Stimulated activated CD4-positive, alpha-beta T cell treated with anti-CD3 and anti-CD28 coated beads, Interleukin-1b, Interleukin-23, amount 100 ng/mL, for 24 hours (primary cell): ENCODE results near the gene MIDN.

ENCODE experiments used
- DNase-seq, 4 experiments: peaks; one replicate each; pipeline ENCODE4 v3.0.0-alpha.2; 2020; ENCODE audit warnings: low read depth in 4 of 4, low spot score in 1 of 4

The MIDN gene

DNA sequence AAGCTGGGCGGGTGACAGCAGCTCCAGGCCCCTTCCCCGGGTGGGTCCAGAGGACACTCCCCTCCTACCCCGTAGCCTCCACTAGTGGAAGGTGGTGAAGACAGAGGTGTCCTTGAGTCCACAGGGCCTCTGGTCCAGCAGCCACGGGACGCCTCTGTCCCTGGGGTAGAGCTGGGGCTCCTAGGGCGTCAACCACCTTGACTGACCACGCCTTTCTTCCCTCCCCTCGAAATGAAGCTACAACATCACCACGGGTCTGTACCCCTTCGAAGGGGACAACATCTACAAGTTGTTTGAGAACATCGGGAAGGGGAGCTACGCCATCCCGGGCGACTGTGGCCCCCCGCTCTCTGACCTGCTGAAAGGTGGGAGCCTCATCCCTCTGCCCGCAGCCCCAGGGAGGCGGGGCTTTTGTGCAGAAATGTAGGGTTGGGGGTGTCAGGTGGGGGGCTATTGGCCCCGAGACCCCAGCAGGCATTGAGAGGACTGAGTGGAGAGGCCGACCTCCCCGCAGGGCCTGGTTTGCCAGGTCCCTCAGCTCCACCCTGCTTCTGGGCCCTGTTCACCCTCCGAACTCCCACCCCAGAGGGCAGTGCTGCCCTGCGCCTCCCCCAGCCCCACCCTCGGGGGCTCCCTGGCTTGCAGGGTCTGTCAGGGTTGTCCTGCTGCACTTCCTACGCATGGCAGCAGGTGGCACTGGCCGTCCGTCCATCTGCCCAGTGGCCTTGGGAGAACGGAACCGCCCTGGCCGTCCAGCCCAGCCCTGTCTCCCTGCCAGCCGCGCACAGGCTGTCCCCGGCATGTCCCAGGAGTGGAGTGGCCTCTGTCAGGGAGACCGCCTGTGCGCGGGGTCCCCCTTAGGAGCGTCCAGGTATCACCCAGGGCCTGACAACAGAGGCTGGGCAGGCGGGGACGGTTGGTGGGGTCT lies 27.1 kb upstream of the MIDN start:
- DNase-seq, result no peak

DNA sequence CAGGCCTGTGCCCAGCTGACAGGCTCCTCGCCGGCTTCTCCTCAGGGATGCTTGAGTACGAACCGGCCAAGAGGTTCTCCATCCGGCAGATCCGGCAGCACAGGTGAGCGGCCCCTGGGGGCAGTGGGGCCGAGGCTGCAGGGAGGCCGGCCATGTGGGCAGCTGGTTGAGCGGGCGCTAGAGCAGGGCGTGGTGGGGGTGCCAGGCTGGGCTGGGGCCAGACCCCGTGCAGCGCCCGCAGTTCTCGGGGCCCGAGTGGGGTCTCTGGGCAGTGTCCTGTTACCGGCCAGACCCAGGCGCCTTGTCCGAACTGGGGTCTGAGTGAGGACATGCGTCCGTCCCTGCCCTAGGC lies 26.5 kb upstream of the MIDN start:
- no peak for DNase-seq

DNA sequence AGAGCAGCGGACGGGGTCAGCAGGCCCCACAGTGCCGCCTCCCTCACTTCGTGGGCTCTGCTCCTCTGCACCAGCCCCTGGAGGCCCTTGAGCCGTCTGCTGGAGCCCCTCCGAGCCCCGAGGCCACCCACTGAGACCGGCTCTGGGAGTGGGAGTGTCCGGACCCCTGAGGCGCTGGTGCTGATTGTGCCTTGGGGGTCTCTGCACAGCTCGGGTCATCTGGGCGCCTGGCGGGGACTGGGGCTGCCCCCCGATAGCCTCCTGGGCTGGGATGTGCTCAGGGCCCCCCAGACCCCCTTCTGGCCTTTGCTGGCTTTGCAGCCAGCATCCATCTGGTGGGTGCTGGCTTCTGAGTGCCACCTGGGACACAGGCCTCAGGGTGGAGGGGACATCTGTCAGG lies 26.0 kb upstream of the MIDN start:
- DNase-seq, result no peak

DNA sequence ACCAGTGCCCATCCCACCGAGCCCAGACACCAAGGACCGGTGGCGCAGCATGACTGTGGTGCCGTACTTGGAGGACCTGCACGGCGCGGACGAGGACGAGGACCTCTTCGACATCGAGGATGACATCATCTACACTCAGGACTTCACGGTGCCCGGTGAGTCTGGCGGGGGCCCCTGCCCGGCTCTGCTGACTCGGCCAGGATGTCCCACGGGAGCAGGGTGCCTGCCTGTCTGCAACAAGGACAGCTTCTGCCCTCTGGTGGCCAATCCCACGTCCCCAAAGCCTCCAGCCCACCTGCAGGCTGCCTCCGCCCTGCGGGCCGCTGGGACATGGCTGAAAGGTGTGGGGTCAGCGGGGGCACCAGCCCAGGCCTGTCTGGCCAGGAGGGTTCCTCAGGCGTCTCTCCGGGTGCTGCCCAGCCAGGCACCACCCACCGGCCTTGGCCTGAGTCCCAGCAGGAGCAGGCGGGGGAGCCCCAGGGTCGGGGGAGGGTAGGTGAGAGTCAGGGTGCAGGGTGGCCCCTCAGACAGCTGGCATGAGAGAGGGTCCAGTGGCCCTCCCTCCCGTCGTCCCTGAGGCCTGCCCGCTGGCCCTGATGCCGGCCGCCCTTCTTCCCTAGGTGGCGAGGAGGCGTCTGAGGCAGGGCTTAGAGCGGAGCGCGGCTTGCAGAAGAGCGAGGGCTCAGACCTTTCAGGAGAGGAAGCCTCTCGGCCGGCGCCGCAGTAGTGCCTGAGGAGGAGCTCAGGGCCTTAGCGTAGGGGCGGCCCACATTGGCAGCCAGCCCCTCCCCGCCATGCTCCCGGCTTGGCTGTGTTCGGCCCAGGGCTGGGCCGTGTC lies 25.1 kb upstream of the MIDN start:
- no peak for DNase-seq

DNA sequence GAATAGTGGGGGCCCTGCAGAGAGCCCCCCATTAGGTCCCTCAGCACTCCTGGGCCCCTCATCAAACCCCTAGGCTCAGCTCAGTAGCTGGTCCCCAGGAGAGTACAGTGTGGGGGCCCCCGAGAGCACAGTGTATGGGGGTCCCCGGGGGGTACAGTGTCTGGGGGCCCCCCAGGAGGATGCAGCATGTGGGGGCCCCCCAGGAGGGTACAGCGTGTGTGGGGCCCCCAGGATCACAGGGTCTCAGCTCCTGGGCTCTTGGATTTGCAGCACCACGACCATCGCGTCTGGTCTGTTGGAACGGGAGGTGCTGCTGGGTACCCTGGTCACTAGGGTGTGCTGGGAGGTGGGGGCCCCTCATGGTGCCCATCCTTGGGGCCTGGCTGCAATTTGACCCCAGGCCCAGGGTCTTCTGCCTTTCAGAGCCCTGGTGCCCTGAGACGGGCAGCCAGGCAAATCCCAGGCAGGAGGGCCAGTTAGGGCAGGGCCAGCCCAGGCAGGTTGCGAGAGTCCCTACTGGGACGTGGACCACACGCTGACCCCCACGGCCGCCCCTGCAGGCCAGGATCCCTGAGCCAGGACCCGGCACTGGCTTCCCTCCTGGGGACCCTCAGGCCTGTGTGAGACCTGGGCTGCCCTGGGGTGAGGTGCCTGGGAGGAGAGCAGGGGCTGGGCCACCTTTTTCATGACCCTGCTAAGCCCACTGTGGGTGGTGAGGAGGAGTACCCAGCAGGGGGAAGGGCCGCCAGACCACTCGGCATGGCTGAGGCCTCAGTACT lies 24.1 kb upstream of the MIDN start:
- no peak for DNase-seq

DNA sequence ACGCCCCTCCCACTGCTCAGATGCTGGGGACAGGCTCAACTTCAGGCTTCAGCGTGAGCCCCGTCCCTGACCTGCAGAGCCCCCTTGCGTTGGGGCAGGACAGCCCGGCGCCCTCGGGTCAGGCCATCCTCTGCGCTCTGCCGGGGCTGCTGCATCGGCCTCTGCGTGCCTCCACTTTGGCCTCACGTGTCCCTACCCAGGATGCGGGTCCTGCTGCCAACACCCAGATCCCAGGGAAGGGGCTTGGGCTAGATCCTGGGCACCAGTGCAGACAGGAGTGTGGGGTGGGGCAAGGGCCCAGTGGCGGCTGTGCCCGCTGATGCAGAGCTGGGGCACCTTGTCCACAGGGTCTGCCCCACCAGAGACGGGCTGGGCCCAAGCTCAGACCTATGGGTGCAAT lies 23.5 kb upstream of the MIDN start:
- DNase-seq, result no peak

DNA sequence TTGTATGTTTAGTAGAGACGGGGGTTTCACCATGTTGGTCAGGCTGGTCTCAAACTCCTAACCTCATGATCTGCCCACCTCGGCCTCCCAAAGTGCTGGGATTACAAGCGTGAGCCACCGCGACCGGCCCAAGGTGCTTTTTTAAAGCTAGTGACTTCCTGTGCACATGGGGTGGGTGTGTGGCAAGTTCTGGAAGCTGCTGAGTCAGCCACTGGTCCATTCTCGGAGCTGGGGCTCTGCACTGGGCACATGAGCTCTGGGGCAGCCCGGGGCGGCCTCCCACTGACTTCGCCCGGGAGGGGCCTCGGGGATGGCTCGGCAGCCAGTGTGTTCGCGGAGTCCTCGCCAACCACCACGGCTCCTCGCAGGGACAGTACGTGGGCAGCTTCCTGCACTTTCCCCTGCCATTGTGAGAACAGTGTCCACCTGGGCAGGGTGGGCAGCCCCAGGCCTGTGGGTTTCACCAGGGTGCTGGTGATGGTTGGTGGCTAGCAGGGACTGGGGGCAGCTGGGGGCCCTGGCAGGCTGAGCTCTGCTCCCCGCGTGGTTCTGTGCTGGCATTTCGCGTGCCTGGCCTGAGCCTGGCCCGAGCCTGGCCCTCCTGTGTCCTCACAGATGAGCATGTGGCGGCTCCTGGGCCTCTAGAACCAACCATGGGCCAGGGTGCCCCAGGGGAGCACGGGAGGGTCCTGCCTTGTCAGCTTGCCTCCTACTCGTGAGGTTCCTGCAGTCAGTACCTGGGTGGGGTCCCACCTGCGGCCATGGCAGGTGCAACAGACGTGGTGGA lies 22.8 kb upstream of the MIDN start:
- no peak for DNase-seq

DNA sequence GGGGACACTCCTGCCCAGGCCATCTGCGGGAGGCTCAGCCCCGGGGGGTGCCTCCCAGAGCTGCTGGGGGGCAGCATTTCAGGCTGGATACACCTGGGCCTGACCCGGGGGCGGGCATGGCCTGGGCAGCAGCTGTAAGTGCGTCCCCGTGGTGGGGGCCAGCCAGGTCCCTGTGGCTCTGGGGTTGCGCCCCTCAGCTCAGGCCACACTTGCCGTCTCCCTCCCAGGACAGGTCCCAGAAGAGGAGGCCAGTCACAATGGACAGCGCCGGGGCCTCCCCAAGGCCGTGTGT lies 22.2 kb upstream of the MIDN start:
- DNase-seq, result no peak

DNA sequence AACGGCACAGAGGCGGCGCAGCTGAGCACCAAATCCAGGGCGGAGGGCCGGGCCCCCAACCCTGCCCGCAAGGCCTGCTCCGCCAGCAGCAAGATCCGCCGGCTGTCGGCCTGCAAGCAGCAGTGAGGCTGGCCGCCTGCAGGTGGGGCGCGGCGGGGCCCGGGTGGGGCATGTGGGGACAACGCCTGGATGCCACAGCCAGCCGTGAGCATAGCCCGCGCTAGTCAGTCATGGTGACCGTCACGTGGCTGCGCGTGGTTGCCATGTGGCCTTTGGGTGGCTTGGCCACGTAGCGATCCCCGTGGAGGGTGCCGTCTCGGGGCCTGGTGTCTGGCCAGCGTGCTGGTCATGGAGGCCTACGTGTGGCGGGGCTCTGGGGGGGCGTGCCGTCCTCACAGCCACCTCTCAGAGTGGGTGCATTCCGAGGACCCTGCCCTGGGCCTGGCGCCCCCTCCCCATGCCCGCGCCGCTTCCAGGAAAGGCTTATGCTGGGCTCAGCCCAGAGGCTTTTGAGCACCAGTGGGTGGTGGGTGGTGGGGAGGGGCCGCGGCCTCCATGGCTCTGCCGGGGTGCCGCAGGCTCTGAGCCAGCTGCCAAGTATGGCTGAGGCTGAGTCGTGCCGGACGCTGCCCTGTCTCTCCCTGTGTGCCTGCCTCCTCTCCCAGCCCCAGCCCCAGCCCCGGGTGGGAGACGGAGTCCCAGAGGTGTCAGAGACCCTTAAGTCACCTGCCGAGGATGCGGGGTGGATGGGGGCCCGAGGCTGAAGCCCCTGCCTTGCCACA lies 21.7 kb upstream of the MIDN start:
- DNase-seq, result no peak

DNA sequence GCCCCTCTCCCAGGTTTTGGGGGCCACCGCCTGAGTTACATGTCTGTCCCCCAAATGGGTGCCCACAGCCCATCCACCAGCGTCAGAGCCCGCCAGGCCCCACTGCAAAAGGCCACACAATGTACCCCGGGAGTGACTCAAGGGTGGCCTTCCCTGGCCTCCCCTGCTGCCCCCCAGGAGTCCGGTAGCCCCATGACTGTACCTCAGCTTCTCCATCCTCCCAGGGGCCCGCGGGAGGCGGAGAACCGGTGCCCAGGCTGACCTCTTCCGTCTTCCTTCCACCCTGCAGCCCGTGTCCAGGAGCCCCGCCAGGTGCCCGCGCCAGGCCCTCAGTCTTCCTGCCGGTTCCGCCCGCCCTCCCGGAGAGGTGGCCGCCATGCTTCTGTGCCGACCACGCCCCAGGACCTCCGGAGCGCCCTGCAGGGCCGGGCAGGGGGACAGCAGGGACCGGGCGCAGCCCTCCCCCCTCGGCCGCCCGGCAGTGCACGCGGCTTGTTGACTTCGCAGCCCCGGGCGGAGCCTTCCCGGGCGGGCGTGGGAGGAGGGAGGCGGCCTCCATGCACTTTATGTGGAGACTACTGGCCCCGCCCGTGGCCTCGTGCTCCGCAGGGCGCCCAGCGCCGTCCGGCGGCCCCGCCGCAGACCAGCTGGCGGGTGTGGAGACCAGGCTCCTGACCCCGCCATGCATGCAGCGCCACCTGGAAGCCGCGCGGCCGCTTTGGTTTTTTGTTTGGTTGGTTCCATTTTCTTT lies 20.9 kb upstream of the MIDN start:
- DNase-seq, result no peak

DNA sequence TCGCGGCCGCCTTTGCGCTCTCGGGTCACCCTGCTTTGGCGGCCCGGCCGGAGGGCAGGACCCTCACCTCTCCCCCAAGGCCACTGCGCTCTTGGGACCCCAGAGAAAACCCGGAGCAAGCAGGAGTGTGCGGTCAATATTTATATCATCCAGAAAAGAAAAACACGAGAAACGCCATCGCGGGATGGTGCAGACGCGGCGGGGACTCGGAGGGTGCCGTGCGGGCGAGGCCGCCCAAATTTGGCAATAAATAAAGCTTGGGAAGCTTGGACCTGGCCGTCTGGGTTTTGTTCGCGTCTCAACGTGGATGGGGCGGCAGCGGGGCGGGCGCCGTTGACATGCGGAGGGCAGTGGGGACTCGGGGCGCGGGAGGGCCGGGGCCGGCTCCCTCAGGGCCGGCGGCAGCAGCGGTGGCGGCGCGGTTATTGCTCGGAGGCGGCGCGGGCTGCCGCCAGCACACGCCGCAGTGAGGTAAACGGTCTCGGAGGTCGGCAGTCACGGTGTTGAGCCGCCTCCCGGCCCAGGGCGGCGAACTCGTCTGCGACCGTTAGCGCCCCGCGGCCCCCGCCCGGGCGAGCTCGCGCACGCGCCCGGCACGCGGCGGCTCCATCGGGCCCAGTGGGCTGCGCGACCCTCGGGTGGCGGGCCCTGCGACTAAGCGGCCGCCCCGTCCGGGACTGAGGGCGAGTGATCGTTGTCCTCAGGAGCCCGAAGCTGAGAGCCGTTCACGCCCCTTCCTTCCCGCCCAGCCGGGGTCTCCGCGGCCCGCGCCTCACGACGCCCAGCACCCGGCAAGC lies 20.0 kb upstream of the MIDN start:
- no peak for DNase-seq

DNA sequence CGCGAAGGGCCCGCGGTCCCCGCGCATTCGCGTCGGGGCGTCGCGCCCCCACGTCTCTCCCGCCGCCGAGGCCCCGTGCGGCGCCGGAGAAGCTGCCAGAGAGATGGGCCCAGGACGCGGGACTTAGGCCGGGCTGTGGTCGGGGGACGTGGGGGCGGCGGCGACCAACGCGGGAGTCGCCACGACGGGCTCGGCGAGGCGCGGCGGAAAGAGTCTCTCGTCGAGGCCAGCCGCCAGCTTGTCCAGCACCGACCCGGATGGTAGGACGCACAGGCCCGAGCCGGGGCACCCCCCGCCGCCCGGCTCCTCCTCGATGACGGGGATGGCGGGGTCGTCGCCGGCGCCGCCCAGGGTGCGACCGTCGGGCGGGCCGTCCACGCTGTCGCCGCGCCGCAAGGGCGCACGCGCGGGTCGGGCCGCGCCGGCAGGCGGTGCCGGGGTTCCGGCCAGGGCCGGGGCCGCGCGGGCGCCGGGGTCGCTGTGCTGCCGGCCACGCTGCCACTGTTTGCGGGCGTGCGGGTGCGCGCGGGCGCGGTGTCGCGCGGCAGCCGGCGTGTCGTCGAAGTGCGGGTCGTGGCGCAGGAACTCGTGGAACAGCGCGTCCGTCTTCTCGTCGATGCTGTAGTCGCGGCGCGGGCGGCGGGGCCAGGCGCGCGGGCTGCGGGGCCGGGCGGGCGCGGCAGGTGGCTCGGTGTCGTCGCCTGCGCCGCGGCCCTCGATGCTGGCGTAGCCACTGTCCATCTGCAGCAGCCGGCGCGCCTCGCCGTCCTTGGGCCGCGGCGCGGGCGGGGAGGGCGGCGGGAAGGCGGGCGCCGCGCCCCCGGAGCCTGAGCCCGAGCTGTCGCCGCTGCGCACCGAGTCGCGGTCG lies 19.1 kb upstream of the MIDN start:
- DNase-seq, result no peak

DNA sequence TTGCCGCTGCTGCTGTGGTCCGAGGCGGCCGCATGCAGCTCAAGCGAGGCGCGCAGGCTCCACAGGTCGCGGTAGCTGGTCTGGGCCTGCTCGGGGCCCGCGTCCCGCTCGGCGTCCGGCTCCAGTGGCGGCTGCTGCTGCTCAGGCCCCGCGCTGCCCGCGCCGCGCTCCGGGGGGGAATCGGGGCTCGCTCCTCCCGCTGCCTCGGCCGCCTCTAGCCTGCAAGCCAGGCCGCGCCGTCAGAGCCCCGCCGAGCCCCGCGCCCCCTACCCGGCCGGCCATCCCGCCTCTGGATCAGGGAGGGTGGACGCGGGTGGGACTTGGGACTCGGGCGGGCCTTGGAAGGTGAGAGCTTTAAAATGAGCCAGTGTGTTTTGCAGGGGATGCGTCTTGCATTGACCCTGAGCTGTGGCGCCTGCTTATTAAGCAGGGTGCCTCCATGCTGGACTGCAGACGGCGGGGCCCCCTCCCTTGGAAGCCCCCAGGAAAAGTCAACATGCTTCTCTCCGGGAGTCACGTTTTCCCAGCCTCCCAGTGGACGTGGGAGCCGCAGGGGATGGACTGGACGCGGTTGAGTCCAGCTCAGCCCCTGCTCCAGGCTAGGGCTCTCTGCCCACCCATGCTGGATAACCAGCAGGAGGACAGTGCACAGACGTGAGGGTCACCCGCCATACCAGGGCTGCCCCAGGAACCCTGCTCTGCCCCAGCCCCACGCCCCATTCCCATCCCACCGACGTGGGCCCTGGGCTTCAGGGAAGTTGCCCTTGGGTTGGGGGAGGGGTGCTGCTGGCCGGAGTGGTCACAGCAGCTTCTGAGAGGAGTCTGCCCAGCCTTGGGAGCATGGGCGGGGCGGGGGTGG lies 18.2 kb upstream of the MIDN start:
- no peak for DNase-seq

DNA sequence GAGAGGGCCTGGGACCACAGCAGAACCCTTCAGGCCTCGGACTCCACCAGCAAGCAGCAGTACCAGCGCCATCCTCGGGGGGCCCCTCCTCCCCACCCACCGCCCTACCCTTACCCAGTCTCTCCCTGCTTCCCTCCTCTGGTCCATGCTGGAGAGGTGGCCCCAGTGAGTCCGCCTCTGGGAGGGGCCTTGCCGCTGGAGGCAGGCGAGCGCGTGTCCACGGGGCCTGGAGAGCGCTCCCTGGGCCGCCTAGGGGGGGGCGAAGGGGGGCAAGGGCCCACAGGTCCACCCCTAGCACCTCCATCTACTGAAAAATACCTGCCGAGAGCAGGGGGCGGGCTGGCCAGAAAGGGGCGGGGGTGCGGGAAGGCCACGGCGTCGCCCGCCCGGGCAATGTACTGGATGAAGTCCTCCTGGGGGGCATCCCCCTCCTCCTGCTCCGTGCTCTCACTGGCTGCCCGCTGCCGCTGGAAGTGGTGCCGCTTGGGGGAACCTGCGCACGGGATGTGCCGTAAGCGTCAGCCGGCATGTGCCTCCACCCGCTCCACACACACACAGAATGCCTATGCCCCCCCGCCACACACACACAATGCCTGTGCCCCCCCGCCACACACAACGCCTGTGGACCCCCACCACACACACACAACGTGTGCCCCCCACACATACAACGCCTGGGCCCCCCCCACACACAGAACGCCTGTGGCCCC lies 17.4 kb upstream of the MIDN start:
- DNase-seq, result no peak

DNA sequence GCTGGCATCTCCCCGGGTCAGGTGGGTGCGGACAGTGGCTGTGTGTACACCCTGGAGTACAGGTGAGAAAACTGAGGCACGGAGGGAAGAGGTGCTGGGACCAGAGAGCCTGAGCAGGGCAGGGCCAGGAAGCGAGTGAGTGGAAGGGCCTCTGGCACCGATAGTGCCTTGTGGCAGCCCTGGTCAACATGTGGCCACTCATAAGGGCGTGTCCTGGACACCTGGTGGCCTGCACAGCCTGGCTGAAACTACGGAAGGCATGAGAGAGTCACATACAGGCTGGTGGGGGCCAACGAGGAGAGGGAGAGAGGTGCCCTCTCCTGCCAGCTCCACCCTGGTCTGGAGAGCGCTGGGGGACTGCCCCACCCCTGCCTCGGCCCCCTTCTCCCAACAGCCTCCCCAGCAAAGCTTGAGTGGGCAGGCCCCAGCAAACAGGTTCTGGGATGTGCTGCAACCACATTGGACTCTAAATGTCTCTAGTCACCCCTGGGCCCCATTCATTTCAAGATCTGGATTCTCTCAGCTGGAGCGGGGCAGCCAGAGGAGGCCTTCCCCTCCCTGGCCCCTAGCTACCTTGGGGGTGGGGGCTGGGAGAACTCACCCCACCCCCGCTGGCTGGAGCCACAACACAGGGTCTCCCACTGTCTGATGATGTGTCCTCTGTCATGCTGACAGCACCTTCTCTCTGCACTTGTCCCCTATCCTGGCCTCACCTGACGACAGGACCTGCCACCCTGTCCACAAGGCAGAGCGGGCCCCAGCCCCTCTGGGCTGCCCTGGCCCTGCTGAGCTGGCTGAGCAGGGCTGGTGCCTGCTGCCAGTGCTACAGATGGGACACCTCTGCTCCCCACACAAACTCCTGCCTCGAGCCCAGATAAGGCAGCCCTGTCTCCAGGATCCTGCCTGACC lies 16.4 kb upstream of the MIDN start:
- DNase-seq, result no peak
